Activated naive CD4-positive, alpha-beta T cell treated with anti-CD3 and anti-CD28 coated beads, Interleukin-2, amount 50 U/mL, for 24 hours (primary cell): Measurements from ENCODE around the gene NOLC1.

Source experiments
- H3K27ac Mint-ChIP-seq: one replicate; pipeline ENCODE4 v1.8.0; 2021; ENCODE audit warnings: mild to moderate bottlenecking, mixed read lengths
- H3K27me3 Mint-ChIP-seq: one replicate; pipeline ENCODE4 v1.8.0; 2021; ENCODE audit warnings: mixed read lengths
- H3K36me3 Mint-ChIP-seq: one replicate; pipeline ENCODE4 v1.8.0; 2021; ENCODE audit warnings: mixed read lengths
- H3K4me1 Mint-ChIP-seq: one replicate; pipeline ENCODE4 v1.8.0; 2021; ENCODE audit warnings: mixed read lengths
- H3K4me3 Mint-ChIP-seq: one replicate; pipeline ENCODE4 v1.8.0; 2021; ENCODE audit warnings: mild to moderate bottlenecking, mixed read lengths
- H3K9me3 Mint-ChIP-seq: one replicate; pipeline ENCODE4 v1.8.0; 2021; ENCODE audit warnings: mixed read lengths

The NOLC1 gene

GRCh38 chr10:102119417-102120141 is 32.6 kb upstream of the NOLC1 start:
- no peaks in the 10 kb centered on the region for H3K9me3 Mint-ChIP-seq
- peak overlapping the region; percentile 98 for H3K27ac Mint-ChIP-seq
- H3K4me3 Mint-ChIP-seq: peak overlapping the region; percentile 88
- no peaks in the 10 kb centered on the region for H3K36me3 Mint-ChIP-seq
- peaks cover 58% of the 10 kb centered on the region for H3K4me1 Mint-ChIP-seq
- no peaks in the 10 kb centered on the region for H3K27me3 Mint-ChIP-seq

- Mint-ChIP-seq H3K36me3 (no peaks in the 10 kb centered on the region), H3K9me3 (no peaks in the 10 kb centered on the region), H3K27ac (peak within 1 kb of the TSS; percentile 98), H3K27me3 (no peaks in the 10 kb centered on the region), H3K4me3 (peak within 1 kb of the TSS; percentile 88), H3K4me1 (peaks cover 53% of the 10 kb centered on the region)
These were observed 31.8 kb upstream of the NOLC1 start, which contains the start of gene LDB1 for GRCh38 chr10:102120142-102120990. Gene LDB1 (minus strand): TSS chr10:102120368. CDS start chr10:102120110, 258 bp downstream.

GRCh38 chr10:102120991-102121738 is 31.0 kb upstream of the NOLC1 start:
- Mint-ChIP-seq H3K4me1 (peaks cover 45% of the 10 kb centered on the region), H3K36me3 (no peaks in the 10 kb centered on the region), H3K27me3 (no peaks in the 10 kb centered on the region), H3K27ac (peak overlapping the region; percentile 90), H3K9me3 (no peaks in the 10 kb centered on the region), H3K4me3 (peak overlapping the region; percentile 88)

GRCh38 chr10:102121739-102122372 is 30.3 kb upstream of the NOLC1 start:
- no peaks in the 10 kb centered on the region for H3K36me3 Mint-ChIP-seq
- peak overlapping the region; percentile 20 for H3K4me3 Mint-ChIP-seq
- no peaks in the 10 kb centered on the region for H3K9me3 Mint-ChIP-seq
- H3K27me3 Mint-ChIP-seq: no peaks in the 10 kb centered on the region
- peaks cover 38% of the 10 kb centered on the region for H3K4me1 Mint-ChIP-seq
- H3K27ac Mint-ChIP-seq: no peak overlapping the region

- Mint-ChIP-seq H3K27me3 (no peaks in the 10 kb centered on the region), H3K9me3 (no peaks in the 10 kb centered on the region), H3K36me3 (no peaks in the 10 kb centered on the region), H3K4me3 (no peak overlapping the region), H3K4me1 (peaks cover 32% of the 10 kb centered on the region), H3K27ac (no peak overlapping the region)
These were observed 29.7 kb upstream of the NOLC1 start for GRCh38 chr10:102122450-102122849.

- Mint-ChIP-seq H3K4me1 (peaks cover 25% of the 10 kb centered on the region), H3K36me3 (no peaks in the 10 kb centered on the region), H3K27ac (peak overlapping the region; percentile 49), H3K27me3 (no peaks in the 10 kb centered on the region), H3K9me3 (no peaks in the 10 kb centered on the region), H3K4me3 (no peak overlapping the region)
These were observed 29.0 kb upstream of the NOLC1 start for GRCh38 chr10:102123223-102123622.

GRCh38 chr10:102131286-102132170 is 20.7 kb upstream of the NOLC1 start:
- H3K27me3 Mint-ChIP-seq: no peaks in the 10 kb centered on the region
- H3K4me3 Mint-ChIP-seq: peak overlapping the region; percentile 92
- H3K36me3 Mint-ChIP-seq: peaks cover 17% of the 10 kb centered on the region
- peaks cover 28% of the 10 kb centered on the region for H3K4me1 Mint-ChIP-seq
- H3K9me3 Mint-ChIP-seq: no peaks in the 10 kb centered on the region
- H3K27ac Mint-ChIP-seq: no peak overlapping the region

GRCh38 chr10:102132193-102132562 is 20.0 kb upstream of the NOLC1 start:
- Mint-ChIP-seq H3K4me1 (peaks cover 33% of the 10 kb centered on the region), H3K4me3 (peak overlapping the region; percentile 92), H3K36me3 (peaks cover 17% of the 10 kb centered on the region), H3K9me3 (no peaks in the 10 kb centered on the region), H3K27me3 (no peaks in the 10 kb centered on the region), H3K27ac (peak overlapping the region; percentile 71)

- peak within 1 kb of the TSS; percentile 99 for H3K27ac Mint-ChIP-seq
- H3K36me3 Mint-ChIP-seq: peaks cover 17% of the 10 kb centered on the region
- no peaks in the 10 kb centered on the region for H3K9me3 Mint-ChIP-seq
- H3K4me1 Mint-ChIP-seq: peaks cover 39% of the 10 kb centered on the region
- peak within 1 kb of the TSS; percentile 92 for H3K4me3 Mint-ChIP-seq
- H3K27me3 Mint-ChIP-seq: no peaks in the 10 kb centered on the region
These were observed 19.4 kb upstream of the NOLC1 start, which contains the start of gene PPRC1 for GRCh38 chr10:102132563-102133372. Gene PPRC1 (plus strand): TSS chr10:102133040. CDS start chr10:102133069, 29 bp downstream.

GRCh38 chr10:102133373-102134195 is 18.6 kb upstream of the NOLC1 start:
- H3K9me3 Mint-ChIP-seq: no peaks in the 10 kb centered on the region
- H3K27me3 Mint-ChIP-seq: no peaks in the 10 kb centered on the region
- peaks cover 39% of the 10 kb centered on the region for H3K4me1 Mint-ChIP-seq
- H3K36me3 Mint-ChIP-seq: peaks cover 17% of the 10 kb centered on the region
- H3K4me3 Mint-ChIP-seq: peak overlapping the region; percentile 92
- peak overlapping the region; percentile 99 for H3K27ac Mint-ChIP-seq

- peaks cover 18% of the 10 kb centered on the region for H3K36me3 Mint-ChIP-seq
- H3K4me1 Mint-ChIP-seq: peaks cover 39% of the 10 kb centered on the region
- peak overlapping the region; percentile 92 for H3K4me3 Mint-ChIP-seq
- H3K27me3 Mint-ChIP-seq: no peaks in the 10 kb centered on the region
- no peaks in the 10 kb centered on the region for H3K9me3 Mint-ChIP-seq
- peak overlapping the region; percentile 97 for H3K27ac Mint-ChIP-seq
These were observed 17.8 kb upstream of the NOLC1 start for GRCh38 chr10:102134416-102134815.

- H3K9me3 Mint-ChIP-seq: no peaks in the 10 kb centered on the region
- H3K27me3 Mint-ChIP-seq: no peaks in the 10 kb centered on the region
- peaks cover 20% of the 10 kb centered on the region for H3K36me3 Mint-ChIP-seq
- peak overlapping the region; percentile 51 for H3K4me3 Mint-ChIP-seq
- peaks cover 39% of the 10 kb centered on the region for H3K4me1 Mint-ChIP-seq
- H3K27ac Mint-ChIP-seq: peak overlapping the region; percentile 20
These were observed 16.1 kb upstream of the NOLC1 start for GRCh38 chr10:102135956-102136526.
